GM12878 (cell line): ENCODE measurements around the gene PIP5K1A. TPM values are rescaled to one million over a fixed set of nuclear protein-coding genes. Genes with fewer than 3 reads are reported as not detected.
A peak's percentile ranks its signal among the peaks of the same experiment; 100 is the strongest.

Source experiments
- ATF3 ChIP-seq: IDR thresholded peaks from 2 replicates; pipeline ENCODE4 v1.6.1; 2011; ENCODE audit warnings: low read depth, mild to moderate bottlenecking, low read length, moderate library complexity, borderline replicate concordance; ENCODE audit errors: extremely low read depth
- BCL3 ChIP-seq: IDR thresholded peaks from 2 replicates; pipeline ENCODE4 v1.6.1; 2011; ENCODE audit warnings: borderline replicate concordance, low read depth, mild to moderate bottlenecking, moderate library complexity, low read length; ENCODE audit not compliant: insufficient read depth, poor library complexity, severe bottlenecking
- EP300 ChIP-seq, 2 experiments: fragments of 150-350 bp in 1 of 2; IDR thresholded peaks; 2 replicates each; pipeline ENCODE4 v1.6.1; 2011 to 2012; ENCODE audit warnings: low read depth in 2 of 2, low read length in 2 of 2, borderline replicate concordance in 1 of 2, improper control_type of control experiment in 1 of 2, inconsistent platforms in 1 of 2; ENCODE audit not compliant: control insufficient read depth in 1 of 2
- ETV6 ChIP-seq, 2 experiments: fragments of 450-650 bp in 1 of 2; IDR thresholded peaks in 1 of 2; conservative IDR thresholded peaks in 1 of 2; 2 replicates each; pipeline ENCODE4 v1.6.1; 2014; ENCODE audit warnings: antibody characterized with exemption in 1 of 2, borderline replicate concordance in 1 of 2, low read depth in 1 of 2, mild to moderate bottlenecking in 1 of 2, moderate library complexity in 1 of 2
- KDM1A ChIP-seq: fragments of 200-600 bp; sonication (generic); IDR thresholded peaks from 2 replicates; pipeline ENCODE4 v1.6.1; 2016; ENCODE audit warnings: borderline replicate concordance
- PKNOX1 ChIP-seq: fragments of 450-650 bp; IDR thresholded peaks from 2 replicates; pipeline ENCODE4 v1.6.1; 2016; ENCODE audit warnings: mild to moderate bottlenecking
- RAD21 ChIP-seq: IDR thresholded peaks from 2 replicates; pipeline ENCODE4 v1.6.1; 2011; ENCODE audit warnings: mild to moderate bottlenecking, low read depth, low read length, moderate library complexity; ENCODE audit not compliant: insufficient read depth
- SRF ChIP-seq, 2 experiments: IDR thresholded peaks; 2 replicates each; pipeline ENCODE4 v1.6.1; 2011; ENCODE audit warnings: low read depth in 2 of 2, low read length in 2 of 2, mild to moderate bottlenecking in 1 of 2, moderate library complexity in 1 of 2
- TCF3 ChIP-seq: IDR thresholded peaks from 2 replicates; pipeline ENCODE4 v1.6.1; 2012; ENCODE audit warnings: low read depth, mild to moderate bottlenecking, low read length, borderline replicate concordance; ENCODE audit not compliant: insufficient read depth
- polyA plus RNA-seq, 11 experiments: library from polyadenylated mRNA; depleted of rRNA in 4 of 11; unstranded in 6 of 11; stranded (reverse) in 5 of 11; fragments of >200 nt; fragmentation: Nextera tagmentation in 4 of 11; fragmentation: Illumina TruSeq in 1 of 11; extraction: Ambion mirVana in 4 of 11; extraction: Trizol in 1 of 11; gene quantifications; 1 replicate in 1 of 11; 2 replicates in 10 of 11; pipeline versions ENCODE4 v1.2.1 to v1.2.3, GENCODE V29; 2011 to 2016; ENCODE audit warnings: inconsistent platforms in 2 of 11, missing spikeins in 2 of 11, low read depth in 1 of 11
- total RNA-seq, 4 experiments: library from RNA; depleted of rRNA in 3 of 4; stranded (reverse); fragments of >200 nt in 3 of 4; fragmentation: Illumina TruSeq in 1 of 4; extraction: Trizol in 1 of 4; gene quantifications; 2 replicates each; pipeline versions ENCODE4 v1.2.1 to v1.2.3, GENCODE V29; 2013 to 2021
- TF ChIP-seq, protein P1 (sequence below): fragments of 450-650 bp; IDR thresholded peaks from 2 replicates; pipeline ENCODE4 v1.6.1; 2017; ENCODE audit warnings: low read depth, mild to moderate bottlenecking, moderate library complexity
- TF ChIP-seq, protein P2 (sequence below): fragments of 450-650 bp; formaldehyde crosslinking; IDR thresholded peaks from 2 replicates; pipeline ENCODE4 v1.4.0; 2020; ENCODE audit warnings: mild to moderate bottlenecking, moderate library complexity
- TF ChIP-seq, protein P3 (sequence below): fragments of 450-650 bp; IDR thresholded peaks from 2 replicates; pipeline ENCODE4 v1.6.1; 2017; ENCODE audit warnings: mild to moderate bottlenecking, moderate library complexity

PIP5K1A gene
- total and polyA plus RNA-seq, 10 of the 15 experiments (the other 5 are each of a cell fraction or from before 2014, with no cell fraction given), result 4.5 to 114 (median 51.5) TPM

- TF ChIP-seq, protein P1, sequence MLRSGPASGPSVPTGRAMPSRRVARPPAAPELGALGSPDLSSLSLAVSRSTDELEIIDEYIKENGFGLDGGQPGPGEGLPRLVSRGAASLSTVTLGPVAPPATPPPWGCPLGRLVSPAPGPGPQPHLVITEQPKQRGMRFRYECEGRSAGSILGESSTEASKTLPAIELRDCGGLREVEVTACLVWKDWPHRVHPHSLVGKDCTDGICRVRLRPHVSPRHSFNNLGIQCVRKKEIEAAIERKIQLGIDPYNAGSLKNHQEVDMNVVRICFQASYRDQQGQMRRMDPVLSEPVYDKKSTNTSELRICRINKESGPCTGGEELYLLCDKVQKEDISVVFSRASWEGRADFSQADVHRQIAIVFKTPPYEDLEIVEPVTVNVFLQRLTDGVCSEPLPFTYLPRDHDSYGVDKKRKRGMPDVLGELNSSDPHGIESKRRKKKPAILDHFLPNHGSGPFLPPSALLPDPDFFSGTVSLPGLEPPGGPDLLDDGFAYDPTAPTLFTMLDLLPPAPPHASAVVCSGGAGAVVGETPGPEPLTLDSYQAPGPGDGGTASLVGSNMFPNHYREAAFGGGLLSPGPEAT, result peak; percentile 90
- no peak for TF ChIP-seq RAD21
- TF ChIP-seq KDM1A, result no peak
- TF ChIP-seq, protein P2, sequence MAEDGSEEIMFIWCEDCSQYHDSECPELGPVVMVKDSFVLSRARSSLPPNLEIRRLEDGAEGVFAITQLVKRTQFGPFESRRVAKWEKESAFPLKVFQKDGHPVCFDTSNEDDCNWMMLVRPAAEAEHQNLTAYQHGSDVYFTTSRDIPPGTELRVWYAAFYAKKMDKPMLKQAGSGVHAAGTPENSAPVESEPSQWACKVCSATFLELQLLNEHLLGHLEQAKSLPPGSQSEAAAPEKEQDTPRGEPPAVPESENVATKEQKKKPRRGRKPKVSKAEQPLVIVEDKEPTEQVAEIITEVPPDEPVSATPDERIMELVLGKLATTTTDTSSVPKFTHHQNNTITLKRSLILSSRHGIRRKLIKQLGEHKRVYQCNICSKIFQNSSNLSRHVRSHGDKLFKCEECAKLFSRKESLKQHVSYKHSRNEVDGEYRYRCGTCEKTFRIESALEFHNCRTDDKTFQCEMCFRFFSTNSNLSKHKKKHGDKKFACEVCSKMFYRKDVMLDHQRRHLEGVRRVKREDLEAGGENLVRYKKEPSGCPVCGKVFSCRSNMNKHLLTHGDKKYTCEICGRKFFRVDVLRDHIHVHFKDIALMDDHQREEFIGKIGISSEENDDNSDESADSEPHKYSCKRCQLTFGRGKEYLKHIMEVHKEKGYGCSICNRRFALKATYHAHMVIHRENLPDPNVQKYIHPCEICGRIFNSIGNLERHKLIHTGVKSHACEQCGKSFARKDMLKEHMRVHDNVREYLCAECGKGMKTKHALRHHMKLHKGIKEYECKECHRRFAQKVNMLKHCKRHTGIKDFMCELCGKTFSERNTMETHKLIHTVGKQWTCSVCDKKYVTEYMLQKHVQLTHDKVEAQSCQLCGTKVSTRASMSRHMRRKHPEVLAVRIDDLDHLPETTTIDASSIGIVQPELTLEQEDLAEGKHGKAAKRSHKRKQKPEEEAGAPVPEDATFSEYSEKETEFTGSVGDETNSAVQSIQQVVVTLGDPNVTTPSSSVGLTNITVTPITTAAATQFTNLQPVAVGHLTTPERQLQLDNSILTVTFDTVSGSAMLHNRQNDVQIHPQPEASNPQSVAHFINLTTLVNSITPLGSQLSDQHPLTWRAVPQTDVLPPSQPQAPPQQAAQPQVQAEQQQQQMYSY (CRISPR knock-in tag), result no peak
- no peak for TF ChIP-seq BCL3
- TF ChIP-seq ATF3, result no peak
- TF ChIP-seq, protein P3, sequence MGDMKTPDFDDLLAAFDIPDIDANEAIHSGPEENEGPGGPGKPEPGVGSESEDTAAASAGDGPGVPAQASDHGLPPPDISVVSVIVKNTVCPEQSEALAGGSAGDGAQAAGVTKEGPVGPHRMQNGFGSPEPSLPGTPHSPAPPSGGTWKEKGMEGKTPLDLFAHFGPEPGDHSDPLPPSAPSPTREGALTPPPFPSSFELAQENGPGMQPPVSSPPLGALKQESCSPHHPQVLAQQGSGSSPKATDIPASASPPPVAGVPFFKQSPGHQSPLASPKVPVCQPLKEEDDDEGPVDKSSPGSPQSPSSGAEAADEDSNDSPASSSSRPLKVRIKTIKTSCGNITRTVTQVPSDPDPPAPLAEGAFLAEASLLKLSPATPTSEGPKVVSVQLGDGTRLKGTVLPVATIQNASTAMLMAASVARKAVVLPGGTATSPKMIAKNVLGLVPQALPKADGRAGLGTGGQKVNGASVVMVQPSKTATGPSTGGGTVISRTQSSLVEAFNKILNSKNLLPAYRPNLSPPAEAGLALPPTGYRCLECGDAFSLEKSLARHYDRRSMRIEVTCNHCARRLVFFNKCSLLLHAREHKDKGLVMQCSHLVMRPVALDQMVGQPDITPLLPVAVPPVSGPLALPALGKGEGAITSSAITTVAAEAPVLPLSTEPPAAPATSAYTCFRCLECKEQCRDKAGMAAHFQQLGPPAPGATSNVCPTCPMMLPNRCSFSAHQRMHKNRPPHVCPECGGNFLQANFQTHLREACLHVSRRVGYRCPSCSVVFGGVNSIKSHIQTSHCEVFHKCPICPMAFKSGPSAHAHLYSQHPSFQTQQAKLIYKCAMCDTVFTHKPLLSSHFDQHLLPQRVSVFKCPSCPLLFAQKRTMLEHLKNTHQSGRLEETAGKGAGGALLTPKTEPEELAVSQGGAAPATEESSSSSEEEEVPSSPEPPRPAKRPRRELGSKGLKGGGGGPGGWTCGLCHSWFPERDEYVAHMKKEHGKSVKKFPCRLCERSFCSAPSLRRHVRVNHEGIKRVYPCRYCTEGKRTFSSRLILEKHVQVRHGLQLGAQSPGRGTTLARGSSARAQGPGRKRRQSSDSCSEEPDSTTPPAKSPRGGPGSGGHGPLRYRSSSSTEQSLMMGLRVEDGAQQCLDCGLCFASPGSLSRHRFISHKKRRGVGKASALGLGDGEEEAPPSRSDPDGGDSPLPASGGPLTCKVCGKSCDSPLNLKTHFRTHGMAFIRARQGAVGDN, result no peak
- no peak for TF ChIP-seq TCF3
- no peak for TF ChIP-seq EP300 (IDR thresholded peaks at IDR 0.05; ENCODE audit: borderline replicate concordance in 1 of 2, control insufficient read depth in 1 of 2, low read depth in 2 of 2, low read length in 2 of 2)
- no peak; the same call in 1 of the 2 replicates for TF ChIP-seq PKNOX1
- no peak for TF ChIP-seq ETV6 (conservative IDR thresholded peaks at IDR 0.05 in 1 of 2, IDR thresholded peaks at IDR 0.05 in 1 of 2; ENCODE audit: borderline replicate concordance in 1 of 2, low read depth in 1 of 2)
- no peak for TF ChIP-seq SRF (IDR thresholded peaks at IDR 0.05; ENCODE audit: low read depth in 2 of 2, low read length in 2 of 2)
These were observed 56.2 kb downstream of the PIP5K1A start, which contains the start of gene PSMD4 (continued) for GRCh38 chr1:151254217-151255213.
